ENCODE data around the gene NEK3. TPM values are rescaled to one million over a fixed set of nuclear protein-coding genes. Genes with fewer than 3 reads are reported as not detected.

The NEK3 gene
- total RNA-seq, 1 donor from 2014 or later = 3.8 TPM

Other genes with a start within 250 kb of the NEK3 start
- gene ATP7B, start 148.1 kb downstream of the NEK3 start, total RNA-seq = 32.2 TPM
- gene ALG11, start 147.2 kb downstream of the NEK3 start, total RNA-seq = 25.4 TPM
- gene UTP14C, start 134.9 kb downstream of the NEK3 start, total RNA-seq = 7.9 TPM
- gene NEK5, start 30.5 kb downstream of the NEK3 start, total RNA-seq = 0.05 TPM
- gene THSD1, start 246.6 kb upstream of the NEK3 start, total RNA-seq = 0.88 TPM